Testis (tissue), 2 donors: Measurements from ENCODE around the gene CEP85.

Source experiments
- CTCF ChIP-seq, 3 experiments: fragments of 450-650 bp in 2 of 3; fragments of 200-600 bp in 1 of 3; sonication (generic) in 1 of 3; IDR thresholded peaks; one replicate each; pipeline ENCODE4 v1.5.1; 2016 to 2019; ENCODE audit warnings: antibody characterized with exemption in 3 of 3, mild to moderate bottlenecking in 2 of 3, moderate library complexity in 1 of 3
- POLR2A ChIP-seq: fragments of 450-650 bp; IDR thresholded peaks from one replicate; pipeline ENCODE4 v1.6.1; 2017; ENCODE audit warnings: antibody characterized with exemption, mild to moderate bottlenecking, moderate library complexity

- no peak for TF ChIP-seq CTCF (IDR thresholded peaks at IDR 0.05)
- TF ChIP-seq POLR2A, result no peak
Observed at GRCh38 chr1:26277261-26277661, 43.3 kb downstream of the CEP85 start.
